ENCODE measurements around the gene SGCA. TPM values are rescaled to one million over a fixed set of nuclear protein-coding genes. Genes with fewer than 3 reads are reported as not detected.

SGCA gene
- total RNA-seq, 1 donor from 2014 or later, result 23.5 TPM

GRCh38 chr17:50192618-50193291, 26.9 kb downstream of the SGCA start:
- DNase-seq (ENCODE audit: low spot score), result no peak

- DNase-seq (ENCODE audit: low spot score), result no peak
These were observed 28.5 kb downstream of the SGCA start for GRCh38 chr17:50194140-50194933.

- DNase-seq (ENCODE audit: low spot score), result no peak
These were observed 29.4 kb downstream of the SGCA start for GRCh38 chr17:50194934-50195865.

GRCh38 chr17:50196036-50196435, 30.2 kb downstream of the SGCA start:
- no peak for DNase-seq (ENCODE audit: low spot score)

- DNase-seq (ENCODE audit: low spot score), result no peak
These were observed 31.0 kb downstream of the SGCA start for GRCh38 chr17:50196826-50197225.

- DNase-seq (ENCODE audit: low spot score), result peak; percentile 79
These were observed 32.3 kb downstream of the SGCA start for GRCh38 chr17:50198026-50198669.

GRCh38 chr17:50199211-50199802, 33.5 kb downstream of the SGCA start:
- no peak for DNase-seq (ENCODE audit: low spot score)

- DNase-seq (ENCODE audit: low spot score), result peak; percentile 94
These were observed 34.1 kb downstream of the SGCA start for GRCh38 chr17:50199803-50200456.

- DNase-seq (ENCODE audit: low spot score), result peak; percentile 92
These were observed 34.9 kb downstream of the SGCA start for GRCh38 chr17:50200457-50201275.

GRCh38 chr17:50201276-50201854, 35.6 kb downstream of the SGCA start, which contains the start of gene COL1A1:
TSS of gene COL1A1 (minus strand) at chr17:50201631. CDS start at chr17:50201513, 118 bp downstream.
- DNase-seq (ENCODE audit: low spot score), result peak; percentile 80

- DNase-seq (ENCODE audit: low spot score), result no peak
These were observed 37.3 kb downstream of the SGCA start for GRCh38 chr17:50203086-50203485.

- no peak for DNase-seq (ENCODE audit: low spot score)
These were observed 38.0 kb downstream of the SGCA start for GRCh38 chr17:50203604-50204345.

GRCh38 chr17:50204431-50204830, 38.6 kb downstream of the SGCA start:
- DNase-seq (ENCODE audit: low spot score), result no peak

- no peak for DNase-seq (ENCODE audit: low spot score)
These were observed 39.5 kb downstream of the SGCA start for GRCh38 chr17:50205111-50205962.

- DNase-seq (ENCODE audit: low spot score), result no peak
These were observed 40.2 kb downstream of the SGCA start for GRCh38 chr17:50205963-50206505.

GRCh38 chr17:50206604-50207293, 40.9 kb downstream of the SGCA start:
- DNase-seq (ENCODE audit: low spot score), result peak; percentile 52

- no peak for DNase-seq (ENCODE audit: low spot score)
These were observed 41.5 kb downstream of the SGCA start for GRCh38 chr17:50207315-50207714.

All from mucosa of gallbladder (tissue), 1 donor.